Breast epithelium (tissue), 3 donors: ENCODE measurements around the gene RIBC1.

Experiments used
- CTCF ChIP-seq, 3 donors: fragments of 450-650 bp; IDR thresholded peaks; one replicate each; pipeline ENCODE4 v1.5.1; 2016 to 2017; ENCODE audit warnings: antibody characterized with exemption in 3 of 3, mild to moderate bottlenecking in 3 of 3, moderate library complexity in 3 of 3
- POLR2A ChIP-seq: fragments of 450-650 bp; IDR thresholded peaks from one replicate; pipeline ENCODE4 v1.6.1; 2016; ENCODE audit warnings: antibody characterized with exemption, mild to moderate bottlenecking, moderate library complexity
- POLR2AphosphoS5 ChIP-seq, 3 donors: sonication (generic); formaldehyde crosslinking; IDR thresholded peaks; one replicate each; pipeline ENCODE4 v1.6.1; 2017; ENCODE audit warnings: antibody characterized with exemption in 3 of 3

GRCh38 chrX:53437206-53437605, 14.5 kb downstream of the RIBC1 start:
- TF ChIP-seq POLR2A = no peak
- TF ChIP-seq POLR2AphosphoS5 (IDR thresholded peaks at IDR 0.05) = no peak
- TF ChIP-seq CTCF (IDR thresholded peaks at IDR 0.05) = no peak
